ENCODE measurements around the gene PARD3.

- TF ChIP-seq, protein P1, sequence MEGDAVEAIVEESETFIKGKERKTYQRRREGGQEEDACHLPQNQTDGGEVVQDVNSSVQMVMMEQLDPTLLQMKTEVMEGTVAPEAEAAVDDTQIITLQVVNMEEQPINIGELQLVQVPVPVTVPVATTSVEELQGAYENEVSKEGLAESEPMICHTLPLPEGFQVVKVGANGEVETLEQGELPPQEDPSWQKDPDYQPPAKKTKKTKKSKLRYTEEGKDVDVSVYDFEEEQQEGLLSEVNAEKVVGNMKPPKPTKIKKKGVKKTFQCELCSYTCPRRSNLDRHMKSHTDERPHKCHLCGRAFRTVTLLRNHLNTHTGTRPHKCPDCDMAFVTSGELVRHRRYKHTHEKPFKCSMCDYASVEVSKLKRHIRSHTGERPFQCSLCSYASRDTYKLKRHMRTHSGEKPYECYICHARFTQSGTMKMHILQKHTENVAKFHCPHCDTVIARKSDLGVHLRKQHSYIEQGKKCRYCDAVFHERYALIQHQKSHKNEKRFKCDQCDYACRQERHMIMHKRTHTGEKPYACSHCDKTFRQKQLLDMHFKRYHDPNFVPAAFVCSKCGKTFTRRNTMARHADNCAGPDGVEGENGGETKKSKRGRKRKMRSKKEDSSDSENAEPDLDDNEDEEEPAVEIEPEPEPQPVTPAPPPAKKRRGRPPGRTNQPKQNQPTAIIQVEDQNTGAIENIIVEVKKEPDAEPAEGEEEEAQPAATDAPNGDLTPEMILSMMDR (IDR thresholded peaks at IDR 0.05): no peak
- TF ChIP-seq POLR2A (IDR thresholded peaks at IDR 0.05): no peak
These were observed 601.3 kb downstream of the PARD3 start for GRCh38 chr10:34213805-34214197.
